HepG2 (cell line): Measurements from ENCODE around the gene PSMB10. TPM values are rescaled to one million over a fixed set of nuclear protein-coding genes. Genes with fewer than 3 reads are reported as not detected.

Experiments used
- ATAC-seq: fragments of 200-7000 bp; cut with Tn5 transposase; 3 replicates; pipeline ENCODE4 v1.9.1; 2020; ENCODE audit warnings: mild to moderate bottlenecking, moderate library complexity
- BruUV-seq: library from RNA; stranded (reverse); fragments of 400-500 nt; replicated peaks from 2 replicates; lab custom pipeline; 2021; lab: Mats Ljungman, UMichigan
- CTCF ChIA-PET: fragments of 300-600 bp; formaldehyde crosslinking; extraction: SDS; loops from one replicate; lab custom pipeline; 2021; ENCODE audit warnings: low total read pairs, inconsistent platforms, low intra/inter-chr PET ratio; lab: Yijun Ruan, JAX
- POLR2A ChIA-PET: fragments of 350-600 bp; sonication (Branson Sonifier 250); formaldehyde crosslinking; loops from one replicate; lab custom pipeline; 2020; ENCODE audit warnings: antibody characterized with exemption, inconsistent platforms; lab: Yijun Ruan, JAX
- DNase-seq: peaks from one replicate; pipeline ENCODE4 v3.0.0-alpha.2; 2015; ENCODE audit warnings: low spot score
- FAIRE-seq: peaks from 3 replicates; lab custom pipeline; 2011; peaks lifted over from hg19 to GRCh38; lab: Jason Lieb, UNC
- H2AFZ ChIP-seq: one replicate; pipeline ENCODE4 v1.6.1; 2011; ENCODE audit warnings: low read length, inconsistent platforms
- H3K27ac ChIP-seq: fragments of 300-600 bp; 3 replicates; pipeline ENCODE4 v1.8.0; 2011; ENCODE audit warnings: mixed run types, mild to moderate bottlenecking, mixed read lengths, low read length, inconsistent platforms; ENCODE audit not compliant: insufficient read depth; ENCODE audit errors: extremely low read length
- H3K27me3 ChIP-seq, 2 experiments: fragments of 200-600 bp in 1 of 2; 2 replicates in 1 of 2; 3 replicates in 1 of 2; pipeline versions ENCODE4 v1.6.0 to v1.8.0; 2011; ENCODE audit warnings: low read length in 2 of 2, mild to moderate bottlenecking in 2 of 2, moderate library complexity in 2 of 2, inconsistent platforms in 1 of 2; ENCODE audit not compliant: insufficient read depth in 2 of 2, control insufficient read depth in 1 of 2
- H3K36me3 ChIP-seq, 2 experiments: fragments of 200-600 bp in 1 of 2; replicated peaks in 1 of 2; 2 replicates in 1 of 2; 3 replicates in 1 of 2; pipeline versions ENCODE4 v1.5.1 to v1.8.0; 2011; ENCODE audit warnings: low read length in 2 of 2, inconsistent platforms in 1 of 2; ENCODE audit not compliant: insufficient read depth in 2 of 2, control insufficient read depth in 1 of 2
- H3K4me1 ChIP-seq: 2 replicates; pipeline ENCODE4 v1.5.1; 2012; ENCODE audit warnings: low read length, inconsistent platforms; ENCODE audit not compliant: insufficient read depth
- H3K4me2 ChIP-seq: 2 replicates; pipeline ENCODE4 v1.6.0; 2011; ENCODE audit warnings: low read depth, low read length, inconsistent platforms
- H3K4me3 ChIP-seq, 3 experiments: fragments of 200-600 bp in 1 of 3; sonication (generic), shearing (Covaris generic) in 1 of 3; replicated peaks in 1 of 3; 2 replicates each; pipeline ENCODE4 v1.5.1; 2011 to 2016; ENCODE audit warnings: low read length in 3 of 3, inconsistent platforms in 2 of 3, low read depth in 2 of 3, mild to moderate bottlenecking in 2 of 3, control low read depth in 1 of 3, mixed read lengths in 1 of 3; ENCODE audit not compliant: insufficient read depth in 1 of 3
- H3K79me2 ChIP-seq: one replicate; pipeline ENCODE4 v1.6.1; 2011; ENCODE audit warnings: low read length, inconsistent platforms; ENCODE audit not compliant: insufficient read depth
- H3K9ac ChIP-seq: 2 replicates; pipeline ENCODE4 v1.6.0; 2011; ENCODE audit warnings: mild to moderate bottlenecking, low read depth, low read length, inconsistent platforms; ENCODE audit not compliant: insufficient read depth
- H3K9me3 ChIP-seq: 2 replicates; pipeline ENCODE4 v1.5.1; 2012; ENCODE audit warnings: mild to moderate bottlenecking, low read length
- H4K20me1 ChIP-seq: 2 replicates; pipeline ENCODE4 v1.6.0; 2011; ENCODE audit warnings: inconsistent platforms, mild to moderate bottlenecking, low read length, moderate library complexity; ENCODE audit not compliant: insufficient read depth
- CREB1 ChIP-seq, 2 experiments: fragments of 450-650 bp in 1 of 2; IDR thresholded peaks; 2 replicates each; pipeline ENCODE4 v1.6.1; 2016 to 2017; ENCODE audit warnings: control low read depth in 1 of 2, mild to moderate bottlenecking in 1 of 2, missing compliant biosample characterization in 1 of 2, missing genetic modification characterization in 1 of 2
- GTF3A ChIP-seq: sonication (generic); formaldehyde crosslinking; conservative IDR thresholded peaks from 2 replicates; pipeline ENCODE4 v1.4.0; 2020; ENCODE audit warnings: mild to moderate bottlenecking, missing genetic modification reagents
- HMG20B ChIP-seq: conservative IDR thresholded peaks from 2 replicates; pipeline ENCODE4 v1.6.1; 2016; ENCODE audit warnings: missing genetic modification reagents, missing compliant biosample characterization
- MAF1 ChIP-seq: sonication (generic); formaldehyde crosslinking; IDR thresholded peaks from 2 replicates; pipeline ENCODE4 v1.5.0; 2020; ENCODE audit warnings: missing genetic modification reagents, borderline replicate concordance
- NCOA1 ChIP-seq: sonication (generic); formaldehyde crosslinking; IDR thresholded peaks from 2 replicates; pipeline ENCODE4 v1.9.0; 2021; ENCODE audit warnings: missing genetic modification reagents
- POLR2A ChIP-seq, 2 experiments: IDR thresholded peaks; 2 replicates each; pipeline ENCODE4 v1.6.1; 2011; ENCODE audit warnings: low read depth in 2 of 2, low read length in 2 of 2, mild to moderate bottlenecking in 1 of 2, moderate library complexity in 1 of 2; ENCODE audit not compliant: insufficient read depth in 1 of 2
- SAFB2 ChIP-seq: sonication (generic); formaldehyde crosslinking; IDR thresholded peaks from 2 replicates; pipeline ENCODE4 v1.5.1; 2020; ENCODE audit warnings: missing genetic modification reagents, low read depth, mild to moderate bottlenecking, borderline replicate concordance
- SALL1 ChIP-seq: sonication (generic); formaldehyde crosslinking; IDR thresholded peaks from 2 replicates; pipeline ENCODE4 v1.8.0; 2022; ENCODE audit warnings: mild to moderate bottlenecking, missing genetic modification reagents
- TIGD3 ChIP-seq: sonication (generic); formaldehyde crosslinking; IDR thresholded peaks from 2 replicates; pipeline ENCODE4 v1.5.1; 2020; ENCODE audit warnings: mild to moderate bottlenecking, missing genetic modification reagents, borderline replicate concordance
- U2AF1 ChIP-seq: fragments of 200-400 bp; formaldehyde crosslinking; optimal IDR thresholded peaks from 2 replicates; pipeline ENCODE3; 2017; ENCODE audit warnings: mild to moderate bottlenecking, low read depth, low read length
- ZFY ChIP-seq: sonication (generic); formaldehyde crosslinking; IDR thresholded peaks from 2 replicates; pipeline ENCODE4 v1.4.0; 2020; ENCODE audit warnings: missing genetic modification reagents
- ZNF343 ChIP-seq: sonication (generic); formaldehyde crosslinking; IDR thresholded peaks from 2 replicates; pipeline ENCODE4 v1.4.0; 2020; ENCODE audit warnings: mild to moderate bottlenecking, missing genetic modification reagents
- ZNF430 ChIP-seq: sonication (generic); formaldehyde crosslinking; IDR thresholded peaks from 2 replicates; pipeline ENCODE4 v1.9.0; 2021; ENCODE audit warnings: mild to moderate bottlenecking, missing genetic modification reagents
- ZNF547 ChIP-seq: sonication (generic); formaldehyde crosslinking; IDR thresholded peaks from 2 replicates; pipeline ENCODE4 v1.5.1; 2020; ENCODE audit warnings: mild to moderate bottlenecking, missing genetic modification reagents
- WGBS: methylation state at CpG from one replicate; pipeline ENCODE4 v1.1.6; 2017; ENCODE audit warnings: low lambda C conversion rate; 5-methylcytosine and 5-hydroxymethylcytosine counted together
- in situ Hi-C: cut with HindIII; loops from 2 replicates; pipeline ENCODE4 v1.10.0; 2017; ENCODE audit warnings: low pct_unique_long_range_greater_than_20kb; ENCODE audit not compliant: extremely low pct_ligation_motif_present
- intact Hi-C: fragments of 100-400 bp; cut with micrococcal nuclease; formaldehyde crosslinking; loops from one replicate; pipeline ENCODE4 v1.10.0; 2022; ENCODE audit not compliant: unreplicated experiment
- polyA plus RNA-seq, 8 experiments: library from polyadenylated mRNA; depleted of rRNA in 3 of 8; stranded (reverse) in 7 of 8; unstranded in 1 of 8; fragments of >200 nt; fragmentation: Illumina TruSeq in 4 of 8; extraction: Trizol in 4 of 8; gene quantifications; 2 replicates each; pipeline versions ENCODE4 v1.2.1 to v1.2.3, GENCODE V29; 2011 to 2016; ENCODE audit warnings: low read depth in 4 of 8, missing spikeins in 1 of 8, mixed read lengths in 1 of 8; ENCODE audit not compliant: insufficient read depth in 1 of 8
- total RNA-seq, 5 experiments: library from RNA; depleted of rRNA; stranded (reverse); fragments of >200 nt; fragmentation: Illumina TruSeq; extraction: Trizol; gene quantifications; 2 replicates each; pipeline ENCODE4 v1.2.3, GENCODE V29; 2016; ENCODE audit warnings: low read depth in 1 of 5
- TF ChIP-seq, protein P1 (sequence below): sonication (generic); formaldehyde crosslinking; IDR thresholded peaks from 2 replicates; pipeline ENCODE4 v1.5.0; 2020; ENCODE audit warnings: mild to moderate bottlenecking, missing genetic modification reagents, borderline replicate concordance

The PSMB10 gene
- total and polyA plus RNA-seq, 2 of the 13 experiments (the other 11 are each of a cell fraction or from before 2014, with no cell fraction given): 12.7 to 65.9 TPM

- TF ChIP-seq TIGD3: peak; percentile 67; the same call in 1 of the 2 replicates
Measured at GRCh38 chr16:67966549-67967182, 30.0 kb upstream of the PSMB10 start (continued).

DNA sequence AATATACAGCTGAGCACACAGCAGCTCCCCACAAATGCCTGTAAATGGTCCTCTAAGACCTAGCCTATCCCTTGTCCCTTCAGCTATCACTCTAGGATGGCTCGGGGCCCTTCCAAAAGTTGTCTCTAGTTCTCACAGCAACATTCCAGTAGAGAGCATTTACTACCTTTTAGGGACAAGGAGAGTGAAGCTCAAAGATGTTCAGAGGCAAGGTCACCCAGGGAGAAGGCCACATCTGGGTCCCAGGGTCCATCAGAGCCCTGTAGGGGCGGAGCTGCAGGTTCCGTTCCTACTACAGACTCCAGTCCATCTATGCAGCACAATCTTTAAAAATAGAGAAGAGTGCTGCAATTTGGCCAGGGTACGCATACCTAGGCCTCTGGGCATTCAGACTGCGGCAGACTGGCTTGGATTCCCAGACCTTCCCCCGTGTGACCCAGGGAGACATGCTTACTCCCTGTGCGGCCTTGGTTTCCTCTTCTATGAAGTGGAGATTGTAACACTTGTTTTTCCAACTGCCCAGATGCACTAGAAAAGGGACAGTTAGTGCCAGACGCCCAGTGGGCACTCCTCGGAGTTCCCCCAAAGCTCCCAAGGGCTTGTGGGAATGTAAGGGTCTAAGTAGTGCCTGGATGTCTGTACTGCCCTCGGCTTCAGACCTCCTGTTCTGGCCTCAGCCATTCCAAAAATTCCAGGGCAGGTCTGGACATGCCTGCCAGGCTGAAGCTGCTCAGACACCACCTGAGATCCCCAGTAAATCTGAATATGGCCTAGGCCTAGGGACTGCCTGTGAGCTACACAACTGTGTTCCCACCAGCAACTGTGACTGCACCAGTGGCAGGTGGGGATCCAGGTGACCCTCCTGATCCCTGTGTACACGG lies 29.3 kb upstream of the PSMB10 start:
- no peaks in the 10 kb centered on the region; a peak in 1 of 5 replicates for H3K27me3 ChIP-seq
- ATAC-seq (peak; percentile 11), DNase-seq (peak; percentile 39), FAIRE-seq (peak; percentile 72)
- intact Hi-C loops: no loop called here
- peak overlapping the region; percentile 89 to 91 (median 90) for H3K4me3 ChIP-seq
- peaks cover 20 to 27% of the 10 kb centered on the region in 2 experiments for H3K36me3 ChIP-seq
- BruUV-seq: TSS peak; percentile 64
- POLR2A ChIA-PET: interaction anchor here (0.5 to 12.9 kb wide), 25 partner anchors 9 to 404 kb away, joined by 3 to 226 read pairs (median 5); partner anchors contain the start of genes CTCF, CTRL, DDX28 and DPEP2
- H3K9me3 ChIP-seq: no peaks in the 10 kb centered on the region
- no peak overlapping the region for H2AFZ ChIP-seq
- in situ Hi-C loops: no loop called here
- peaks cover 58% of the 10 kb centered on the region for H3K4me1 ChIP-seq
- CTCF ChIA-PET: no interaction called here
- H3K79me2 ChIP-seq: peaks cover 68% of the 10 kb centered on the region
- H3K27ac ChIP-seq: peak overlapping the region; percentile 75
- peak overlapping the region; percentile 97 for H3K9ac ChIP-seq
- H4K20me1 ChIP-seq: peaks cover 16% of the 10 kb centered on the region
- H3K4me2 ChIP-seq: peak overlapping the region; percentile 92
- WGBS: 29% methylated on average over 10 of the region's 11 CpGs
- TF ChIP-seq ZNF547 (CRISPR knock-in tag) (0 out of 2 replicates have a peak, but pooled peaks have one; percentile 2), U2AF1 (no peak), SALL1 (peak; percentile 27; the same call in 1 of the 2 replicates), GTF3A (0 out of 2 replicates have a peak, but pooled peaks have one; percentile 25), ZNF343 (CRISPR knock-in tag) (0 out of 2 replicates have a peak, but pooled peaks have one; percentile 21), ZNF430 (CRISPR knock-in tag) (0 out of 2 replicates have a peak, but pooled peaks have one; percentile 55), POLR2A (IDR thresholded peaks at IDR 0.05; ENCODE audit: insufficient read depth in 1 of 2, low read depth in 2 of 2, low read length in 2 of 2) (peak; percentile 18 to 69; a peak in 3 of 4 replicates), MAF1 (CRISPR knock-in tag) (no peak), NCOA1 (peak; percentile 70; the same call in 1 of the 2 replicates), SAFB2 (0 out of 2 replicates have a peak, but pooled peaks have one; percentile 55), ZFY (CRISPR knock-in tag) (peak; percentile 68), HMG20B (no peak), CREB1 (IDR thresholded peaks at IDR 0.05) (no peak), CREB1 (CRISPR knock-in tag; IDR thresholded peaks at IDR 0.05) (no peak)
- TF ChIP-seq, protein P1, sequence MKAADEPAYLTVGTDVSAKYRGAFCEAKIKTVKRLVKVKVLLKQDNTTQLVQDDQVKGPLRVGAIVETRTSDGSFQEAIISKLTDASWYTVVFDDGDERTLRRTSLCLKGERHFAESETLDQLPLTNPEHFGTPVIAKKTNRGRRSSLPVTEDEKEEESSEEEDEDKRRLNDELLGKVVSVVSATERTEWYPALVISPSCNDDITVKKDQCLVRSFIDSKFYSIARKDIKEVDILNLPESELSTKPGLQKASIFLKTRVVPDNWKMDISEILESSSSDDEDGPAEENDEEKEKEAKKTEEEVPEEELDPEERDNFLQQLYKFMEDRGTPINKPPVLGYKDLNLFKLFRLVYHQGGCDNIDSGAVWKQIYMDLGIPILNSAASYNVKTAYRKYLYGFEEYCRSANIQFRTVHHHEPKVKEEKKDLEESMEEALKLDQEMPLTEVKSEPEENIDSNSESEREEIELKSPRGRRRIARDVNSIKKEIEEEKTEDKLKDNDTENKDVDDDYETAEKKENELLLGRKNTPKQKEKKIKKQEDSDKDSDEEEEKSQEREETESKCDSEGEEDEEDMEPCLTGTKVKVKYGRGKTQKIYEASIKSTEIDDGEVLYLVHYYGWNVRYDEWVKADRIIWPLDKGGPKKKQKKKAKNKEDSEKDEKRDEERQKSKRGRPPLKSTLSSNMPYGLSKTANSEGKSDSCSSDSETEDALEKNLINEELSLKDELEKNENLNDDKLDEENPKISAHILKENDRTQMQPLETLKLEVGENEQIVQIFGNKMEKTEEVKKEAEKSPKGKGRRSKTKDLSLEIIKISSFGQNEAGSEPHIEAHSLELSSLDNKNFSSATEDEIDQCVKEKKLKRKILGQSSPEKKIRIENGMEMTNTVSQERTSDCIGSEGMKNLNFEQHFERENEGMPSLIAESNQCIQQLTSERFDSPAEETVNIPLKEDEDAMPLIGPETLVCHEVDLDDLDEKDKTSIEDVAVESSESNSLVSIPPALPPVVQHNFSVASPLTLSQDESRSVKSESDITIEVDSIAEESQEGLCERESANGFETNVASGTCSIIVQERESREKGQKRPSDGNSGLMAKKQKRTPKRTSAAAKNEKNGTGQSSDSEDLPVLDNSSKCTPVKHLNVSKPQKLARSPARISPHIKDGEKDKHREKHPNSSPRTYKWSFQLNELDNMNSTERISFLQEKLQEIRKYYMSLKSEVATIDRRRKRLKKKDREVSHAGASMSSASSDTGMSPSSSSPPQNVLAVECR (CRISPR knock-in tag): peak; percentile 35; the same call in 1 of the 2 replicates
